ENCODE measurements around the gene ALPI. TPM values are rescaled to one million over a fixed set of nuclear protein-coding genes. Genes with fewer than 3 reads are reported as not detected.
A peak's percentile ranks its signal among the peaks of the same experiment; 100 is the strongest.

The ALPI gene
- total RNA-seq, 2 donors from 2014 or later = not detected

DNA sequence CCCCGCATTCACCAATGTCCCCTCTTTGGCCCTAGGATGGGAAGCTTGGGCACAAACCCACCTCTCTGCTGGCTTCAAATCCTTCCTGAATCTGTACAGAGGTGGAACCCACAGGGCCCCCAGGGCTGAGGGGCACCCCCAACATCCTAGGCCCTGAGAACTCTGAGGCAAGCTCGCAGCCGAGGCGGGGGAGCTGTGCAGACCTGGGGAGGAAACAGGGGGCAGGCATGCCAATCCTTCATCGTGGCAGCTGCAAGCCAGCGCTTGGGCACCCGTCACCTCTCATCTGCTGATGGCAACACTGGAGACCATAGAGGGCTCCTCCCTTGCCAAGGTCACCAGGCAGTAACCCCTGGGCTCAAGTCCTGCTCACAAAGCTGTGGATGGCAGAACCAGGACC, 20.8 kb downstream of the ALPI start:
- Mint-ChIP-seq H3K27me3 (peaks cover 35% of the 10 kb centered on the region), H3K4me3 (no peak overlapping the region), H3K4me1 (peaks cover 2% of the 10 kb centered on the region), H3K27ac (no peak overlapping the region), H3K36me3 (ENCODE audit: low read depth) (no peaks in the 10 kb centered on the region)
- no peak for ATAC-seq
- H3K9me3 ChIP-seq (ENCODE audit: control insufficient read depth, low read length, poor library complexity, severe bottlenecking) = no peaks in the 10 kb centered on the region
- DNase-seq = no peak

DNA sequence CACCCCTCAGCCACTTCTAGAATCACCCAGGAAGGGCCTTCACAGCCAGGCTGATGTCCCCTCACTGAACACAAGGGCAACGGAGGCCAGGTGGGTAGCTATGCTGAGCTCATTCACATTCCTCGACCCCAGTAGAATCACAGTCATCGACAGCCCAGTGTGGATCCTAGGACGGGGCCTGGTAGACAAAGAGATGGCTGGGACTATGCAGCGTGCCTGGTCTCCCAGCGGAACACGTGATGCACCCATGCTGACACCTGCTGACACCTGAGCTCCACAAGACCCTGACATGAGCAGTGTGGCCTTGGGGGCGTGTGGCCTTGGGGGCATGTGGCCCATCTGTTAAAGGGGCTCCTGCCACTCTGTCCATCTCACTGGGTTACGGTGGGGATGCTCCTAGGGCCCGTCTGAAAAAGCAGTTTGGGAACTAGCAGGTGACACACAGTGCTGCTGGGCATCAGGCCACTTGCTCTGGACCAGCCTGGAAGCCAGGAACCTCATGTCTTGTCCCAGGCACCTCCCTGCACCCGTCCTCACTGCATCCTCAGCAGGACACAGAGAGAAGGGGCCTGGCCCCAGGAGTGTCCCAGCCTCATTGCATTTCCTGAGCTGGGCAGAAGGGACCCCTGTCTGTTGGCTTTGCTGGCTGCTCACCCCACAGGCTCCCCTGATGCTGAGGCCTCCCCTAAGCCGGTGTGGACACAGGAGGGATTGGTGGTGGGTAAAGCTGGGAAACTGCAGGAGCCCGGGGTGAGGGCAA, 22.0 kb downstream of the ALPI start:
- DNase-seq (no peak), ATAC-seq (no peak)
- no peaks in the 10 kb centered on the region for H3K9me3 ChIP-seq (ENCODE audit: control insufficient read depth, low read length, poor library complexity, severe bottlenecking)
- Mint-ChIP-seq H3K4me3 (no peak overlapping the region), H3K36me3 (ENCODE audit: low read depth) (no peaks in the 10 kb centered on the region), H3K4me1 (peaks cover 2% of the 10 kb centered on the region), H3K27me3 (peaks cover 39% of the 10 kb centered on the region), H3K27ac (no peak overlapping the region)

DNA sequence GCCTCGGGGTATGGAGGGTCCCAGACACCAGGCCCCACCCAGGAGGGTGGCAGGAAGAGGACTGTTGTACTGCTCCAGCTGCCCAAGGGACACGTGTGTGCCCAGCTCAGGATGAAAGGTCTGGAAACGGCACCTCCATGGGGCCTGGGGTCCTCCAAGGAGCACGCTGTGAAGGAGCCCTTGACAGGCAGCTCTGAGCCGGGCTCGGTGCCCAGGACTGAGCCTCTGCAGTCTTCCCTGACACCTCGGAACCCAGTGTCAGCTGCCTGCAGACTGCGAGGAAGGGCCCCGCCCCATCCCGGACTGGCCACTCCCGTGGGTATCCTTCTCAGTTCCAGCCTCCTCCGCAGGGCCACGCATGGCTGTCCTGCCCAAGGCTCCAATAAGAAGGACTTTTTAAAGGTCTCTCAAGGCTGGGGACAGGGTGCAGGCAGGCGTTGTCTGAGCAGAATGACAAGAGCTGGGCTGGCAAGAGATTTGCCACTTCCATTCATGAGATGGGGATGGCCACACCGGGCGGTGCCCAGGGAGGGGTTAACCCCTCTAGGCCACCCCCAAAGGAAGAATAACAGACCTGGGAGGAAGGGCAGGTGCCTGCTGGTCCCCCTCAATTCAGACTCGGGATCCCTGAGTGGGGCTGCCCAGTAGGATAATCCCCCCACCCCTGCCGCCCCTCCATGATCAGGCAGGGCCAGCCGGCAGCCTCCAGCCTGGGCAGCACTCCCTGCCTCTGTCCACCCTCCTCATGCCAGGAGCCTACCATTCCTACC, 22.8 kb downstream of the ALPI start:
- DNase-seq (peak in 1 of 3 donors; percentile 1), ATAC-seq (no peak)
- Mint-ChIP-seq H3K27ac (no peak overlapping the region), H3K4me1 (peaks cover 2% of the 10 kb centered on the region), H3K4me3 (no peak overlapping the region), H3K27me3 (peaks cover 39% of the 10 kb centered on the region), H3K36me3 (ENCODE audit: low read depth) (no peaks in the 10 kb centered on the region)
- H3K9me3 ChIP-seq (ENCODE audit: control insufficient read depth, low read length, poor library complexity, severe bottlenecking) = no peaks in the 10 kb centered on the region

DNA sequence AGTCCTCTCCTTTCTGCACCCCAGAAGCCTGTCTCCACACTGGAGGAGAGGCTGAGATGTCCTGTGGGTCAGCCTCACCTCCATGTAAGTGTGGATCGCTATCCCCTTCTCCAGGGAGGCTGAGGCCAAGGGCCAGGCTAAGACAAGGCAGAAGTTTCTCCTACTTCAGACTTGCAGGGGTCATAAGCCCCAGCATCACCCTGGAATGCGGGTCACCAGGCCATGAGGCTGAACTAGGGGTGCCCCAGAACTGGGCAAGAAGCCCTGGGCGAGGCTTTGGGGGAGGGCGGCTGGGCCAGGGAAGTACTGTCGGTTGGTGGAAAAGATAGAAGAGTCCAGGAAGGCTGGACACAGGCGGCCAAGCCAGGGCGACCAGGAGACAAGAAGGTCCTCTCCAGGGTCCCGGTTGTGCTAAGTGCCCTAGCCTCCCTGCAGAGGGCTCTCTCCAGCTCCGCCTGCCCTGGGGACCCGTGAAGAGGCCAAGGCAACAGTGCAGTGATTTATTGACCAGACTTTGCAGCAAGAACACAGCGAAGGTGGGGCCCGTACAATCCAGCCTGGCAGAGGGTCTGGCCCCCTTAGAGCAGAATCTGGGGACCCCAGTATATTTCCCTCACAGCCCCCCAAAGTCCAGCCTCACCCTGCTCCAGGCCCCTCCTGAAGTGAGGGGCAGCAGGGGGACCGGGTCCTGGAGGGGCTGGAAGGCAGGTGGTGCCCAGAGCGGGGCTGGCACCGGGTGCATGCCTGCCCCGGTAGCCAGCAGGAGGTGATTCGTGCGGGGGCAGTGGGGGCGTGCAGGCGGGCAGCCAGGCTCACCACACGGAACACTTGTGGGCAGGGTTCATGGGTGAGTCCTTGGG, 23.6 kb downstream of the ALPI start:
- DNase-seq = peak in 1 of 3 donors; percentile 6
- peaks cover 43% of the 10 kb centered on the region for H3K27me3 Mint-ChIP-seq
- H3K27ac Mint-ChIP-seq = no peak overlapping the region
- ATAC-seq = no peak
- H3K9me3 ChIP-seq (ENCODE audit: control insufficient read depth, low read length, poor library complexity, severe bottlenecking) = no peaks in the 10 kb centered on the region
- no peaks in the 10 kb centered on the region for H3K36me3 Mint-ChIP-seq (ENCODE audit: low read depth)
- H3K4me3 Mint-ChIP-seq = no peak overlapping the region
- H3K4me1 Mint-ChIP-seq = peaks cover 2% of the 10 kb centered on the region

DNA sequence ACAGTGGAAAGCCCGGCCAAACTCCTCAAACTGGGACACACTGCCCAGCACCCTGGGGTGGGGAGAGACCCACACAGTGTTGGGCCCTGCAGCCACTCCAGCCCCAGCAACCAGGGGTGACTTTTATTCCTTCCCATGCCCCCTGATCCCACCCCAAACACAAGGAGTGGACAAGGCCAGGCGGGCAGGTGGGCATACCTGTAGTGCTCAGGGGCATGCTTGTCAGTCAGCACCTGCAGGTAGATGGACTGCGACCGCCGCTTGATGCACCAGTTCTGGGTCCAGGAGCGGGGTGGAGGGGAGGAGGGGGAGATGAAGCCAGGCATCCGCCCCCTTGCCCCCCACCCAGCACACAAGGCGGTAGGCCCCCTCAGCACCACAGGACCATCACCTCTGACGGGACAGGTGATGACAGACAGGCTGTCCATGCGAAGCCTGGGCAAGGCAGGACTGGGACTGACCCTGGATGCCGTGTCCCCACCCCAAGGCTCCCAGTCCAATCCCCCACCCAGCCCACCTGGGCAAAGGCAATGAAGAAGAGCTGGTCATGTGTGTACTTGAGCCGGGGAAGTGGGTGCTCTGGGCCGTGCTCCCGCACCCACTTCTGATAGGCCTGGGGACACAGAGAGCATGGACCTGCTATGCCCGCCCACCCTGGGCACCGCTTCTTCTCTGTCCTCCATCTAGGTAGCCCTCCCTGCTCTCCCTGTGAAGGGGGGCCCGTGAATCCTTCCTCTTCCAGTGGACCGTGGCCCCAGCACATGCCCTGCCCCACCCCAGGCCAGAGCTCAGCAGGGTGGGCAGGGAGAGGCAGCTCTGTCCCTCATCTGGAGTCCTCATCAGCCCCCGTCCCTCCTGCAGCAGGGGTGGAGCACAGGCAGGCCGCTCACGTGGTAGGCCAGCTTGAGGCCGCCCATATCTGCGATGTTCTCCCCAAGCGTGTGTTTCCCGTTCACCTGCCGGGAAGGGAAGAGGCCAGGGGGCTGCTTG, 24.5 kb downstream of the ALPI start:
- Mint-ChIP-seq H3K36me3 (ENCODE audit: low read depth) (no peaks in the 10 kb centered on the region), H3K4me3 (no peak overlapping the region), H3K27ac (no peak overlapping the region), H3K27me3 (peaks cover 43% of the 10 kb centered on the region), H3K4me1 (peaks cover 4% of the 10 kb centered on the region)
- DNase-seq (peak in 1 of 3 donors; percentile 9), ATAC-seq (no peak)
- no peaks in the 10 kb centered on the region for H3K9me3 ChIP-seq (ENCODE audit: control insufficient read depth, low read length, poor library complexity, severe bottlenecking)

DNA sequence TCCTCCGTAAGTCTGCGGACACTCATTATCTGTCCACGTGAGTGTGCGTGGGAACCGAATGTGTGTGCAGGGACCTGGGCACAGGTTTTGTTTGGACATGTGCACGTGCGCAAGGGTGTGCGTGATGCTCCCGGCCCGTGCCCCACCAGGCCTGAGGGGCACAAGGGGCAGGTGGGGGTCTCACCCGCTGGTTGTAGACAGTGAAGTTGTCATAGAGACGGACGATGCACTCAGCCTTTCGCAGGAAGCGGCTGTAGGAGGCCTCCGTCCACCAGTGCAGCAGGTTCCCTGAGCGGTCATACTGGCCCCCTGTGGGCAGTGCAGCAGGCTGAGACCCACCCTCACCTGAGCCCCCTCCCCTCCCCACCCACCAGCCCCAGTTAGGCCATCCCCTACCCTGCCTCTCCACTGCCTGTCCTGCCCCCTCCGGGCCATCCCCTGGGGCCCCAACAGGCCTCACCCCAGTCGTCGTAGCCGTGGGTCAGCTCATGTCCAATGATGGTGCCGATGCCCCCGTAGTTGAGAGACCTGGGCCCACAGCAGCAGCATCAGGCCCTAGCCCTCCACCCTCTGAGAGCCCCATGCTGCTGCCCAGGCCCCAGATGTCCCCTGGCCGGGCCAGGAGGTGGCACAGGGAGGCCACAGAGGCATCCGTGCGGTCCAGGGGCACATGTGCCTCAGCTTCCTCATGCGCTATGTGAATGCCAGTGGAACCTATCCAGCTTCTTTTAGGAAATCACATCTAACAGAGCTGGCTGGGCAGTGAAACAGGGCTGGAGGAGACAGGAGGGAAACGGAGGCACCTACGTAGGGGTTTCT, 25.6 kb downstream of the ALPI start:
- ATAC-seq (no peak), DNase-seq (peak in 1 of 3 donors; percentile 4)
- no peaks in the 10 kb centered on the region for H3K9me3 ChIP-seq (ENCODE audit: control insufficient read depth, low read length, poor library complexity, severe bottlenecking)
- peaks cover 42% of the 10 kb centered on the region for H3K27me3 Mint-ChIP-seq
- no peak overlapping the region for H3K27ac Mint-ChIP-seq
- no peaks in the 10 kb centered on the region for H3K36me3 Mint-ChIP-seq (ENCODE audit: low read depth)
- H3K4me1 Mint-ChIP-seq = peaks cover 4% of the 10 kb centered on the region
- no peak overlapping the region for H3K4me3 Mint-ChIP-seq

DNA sequence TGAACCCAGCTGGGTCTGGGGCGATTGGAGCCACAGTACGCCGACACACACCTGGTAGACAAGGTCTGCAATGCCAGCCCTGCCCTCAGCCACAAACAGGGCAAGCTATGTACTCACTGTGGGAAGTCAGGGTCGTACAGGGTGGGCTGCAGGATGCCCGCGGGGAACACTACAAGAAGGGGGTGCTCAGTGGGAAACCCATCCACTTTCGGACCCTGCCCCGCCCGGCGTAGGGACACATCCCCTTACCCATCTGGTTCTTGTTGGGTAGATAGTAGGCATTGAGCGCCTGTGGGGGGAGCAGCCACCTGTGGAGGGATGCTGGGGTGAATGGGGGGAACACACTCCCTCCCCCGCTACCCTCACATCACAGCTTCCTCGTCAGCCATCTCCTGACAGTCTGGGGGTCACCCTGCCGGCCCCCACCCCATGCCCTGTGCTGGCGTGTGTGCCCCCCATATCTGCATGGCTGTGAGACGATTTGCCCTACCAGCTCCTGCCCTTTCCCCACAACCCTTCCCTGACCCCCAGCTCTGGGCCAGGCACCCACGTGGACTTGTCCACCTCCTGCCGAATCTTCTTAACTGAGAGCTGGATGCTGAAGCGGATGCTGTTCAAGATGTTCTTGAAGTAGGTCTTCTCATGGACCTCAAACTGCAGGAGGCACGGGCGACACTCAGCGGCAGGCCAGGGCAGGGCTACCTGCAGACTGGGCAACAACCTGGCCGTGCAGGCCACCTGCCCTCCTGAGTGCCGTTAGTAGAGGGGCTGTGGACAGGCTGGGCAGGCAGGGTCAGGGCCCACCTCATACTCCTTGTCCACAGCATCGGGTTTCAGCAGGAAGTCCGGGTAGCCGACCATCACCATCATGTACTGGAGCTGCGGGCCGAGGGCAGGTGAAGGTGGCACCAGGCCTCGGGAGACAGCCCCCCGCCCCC, 26.6 kb downstream of the ALPI start:
- ATAC-seq = no peak
- no peaks in the 10 kb centered on the region for H3K9me3 ChIP-seq (ENCODE audit: control insufficient read depth, low read length, poor library complexity, severe bottlenecking)
- Mint-ChIP-seq H3K27ac (no peak overlapping the region), H3K4me1 (peaks cover 4% of the 10 kb centered on the region), H3K27me3 (peaks cover 38% of the 10 kb centered on the region), H3K4me3 (no peak overlapping the region), H3K36me3 (ENCODE audit: low read depth) (no peaks in the 10 kb centered on the region)
- DNase-seq = peak in 1 of 3 donors; percentile 8

DNA sequence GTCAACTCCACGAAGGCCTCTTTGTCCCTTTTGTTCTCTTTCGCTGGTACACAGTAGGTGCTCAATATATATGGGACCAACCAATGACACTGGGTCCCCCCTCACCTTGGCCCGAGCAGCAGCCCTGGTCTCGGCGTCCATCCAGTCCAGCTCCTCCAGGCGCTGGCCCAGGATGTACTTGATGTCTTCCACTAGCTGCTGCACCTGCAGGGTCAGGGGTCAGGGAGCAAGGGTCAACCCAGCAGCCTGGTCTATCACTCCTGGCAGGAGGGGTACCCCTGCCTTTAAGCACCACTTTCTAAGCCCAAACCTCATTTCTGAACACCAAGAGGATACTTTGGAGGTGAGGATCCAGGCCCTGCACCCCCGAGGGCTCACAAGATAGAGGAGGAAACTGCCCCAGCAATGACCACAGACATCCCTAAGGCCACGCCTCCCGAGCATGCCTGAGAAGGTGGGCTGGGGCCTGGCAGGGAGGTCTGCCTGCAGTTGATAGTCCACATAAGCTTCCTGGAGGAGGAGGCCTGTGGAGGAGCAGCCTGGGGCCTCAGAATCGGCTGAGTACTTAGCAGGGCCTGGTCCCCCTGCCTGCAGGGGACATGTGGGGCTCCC, 27.5 kb downstream of the ALPI start:
- Mint-ChIP-seq H3K4me3 (no peak overlapping the region), H3K4me1 (peaks cover 4% of the 10 kb centered on the region), H3K27ac (no peak overlapping the region), H3K27me3 (peaks cover 43% of the 10 kb centered on the region), H3K36me3 (ENCODE audit: low read depth) (no peaks in the 10 kb centered on the region)
- ATAC-seq (no peak), DNase-seq (peak in 1 of 3 donors; percentile 2)
- no peaks in the 10 kb centered on the region for H3K9me3 ChIP-seq (ENCODE audit: control insufficient read depth, low read length, poor library complexity, severe bottlenecking)

DNA sequence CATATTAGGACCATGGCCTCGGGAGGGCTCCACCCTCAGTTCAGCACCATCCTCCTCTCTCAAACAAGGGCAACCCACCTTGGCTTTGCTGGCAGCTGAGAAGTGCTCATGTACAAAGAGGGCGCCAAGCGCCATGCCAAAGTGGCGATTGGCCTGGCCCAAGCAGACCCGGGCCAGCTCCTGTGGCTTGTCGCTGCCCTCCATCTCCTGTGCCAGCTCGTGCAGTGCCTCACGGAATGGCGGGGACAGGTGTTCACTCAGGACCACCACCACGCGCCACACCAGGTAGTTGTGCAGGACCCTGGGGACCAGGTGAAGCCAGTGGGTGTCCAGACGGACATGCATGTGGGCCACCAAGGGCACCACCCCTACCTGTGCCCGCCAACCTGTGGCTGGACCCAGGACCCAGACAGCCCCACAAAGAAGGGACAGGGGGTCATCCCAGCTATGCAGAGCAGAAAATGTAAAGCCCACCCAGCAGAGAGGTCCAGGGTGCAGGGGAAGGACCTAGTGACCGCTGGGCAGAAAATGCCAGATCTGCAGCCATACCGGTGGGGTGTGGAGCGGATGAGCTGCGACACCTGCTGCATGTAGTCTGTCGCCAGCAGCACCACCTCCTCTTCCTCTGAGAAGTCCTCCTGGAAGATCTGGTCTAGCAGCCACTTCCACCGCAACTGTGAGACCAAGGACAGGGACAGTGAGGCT, 28.1 kb downstream of the ALPI start:
- DNase-seq = peak in 1 of 3 donors; percentile 8
- Mint-ChIP-seq H3K4me3 (no peak overlapping the region), H3K36me3 (ENCODE audit: low read depth) (peaks cover 2% of the 10 kb centered on the region), H3K4me1 (peaks cover 8% of the 10 kb centered on the region), H3K27me3 (peaks cover 49% of the 10 kb centered on the region), H3K27ac (no peak overlapping the region)
- no peak for ATAC-seq
- H3K9me3 ChIP-seq (ENCODE audit: control insufficient read depth, low read length, poor library complexity, severe bottlenecking) = no peaks in the 10 kb centered on the region

DNA sequence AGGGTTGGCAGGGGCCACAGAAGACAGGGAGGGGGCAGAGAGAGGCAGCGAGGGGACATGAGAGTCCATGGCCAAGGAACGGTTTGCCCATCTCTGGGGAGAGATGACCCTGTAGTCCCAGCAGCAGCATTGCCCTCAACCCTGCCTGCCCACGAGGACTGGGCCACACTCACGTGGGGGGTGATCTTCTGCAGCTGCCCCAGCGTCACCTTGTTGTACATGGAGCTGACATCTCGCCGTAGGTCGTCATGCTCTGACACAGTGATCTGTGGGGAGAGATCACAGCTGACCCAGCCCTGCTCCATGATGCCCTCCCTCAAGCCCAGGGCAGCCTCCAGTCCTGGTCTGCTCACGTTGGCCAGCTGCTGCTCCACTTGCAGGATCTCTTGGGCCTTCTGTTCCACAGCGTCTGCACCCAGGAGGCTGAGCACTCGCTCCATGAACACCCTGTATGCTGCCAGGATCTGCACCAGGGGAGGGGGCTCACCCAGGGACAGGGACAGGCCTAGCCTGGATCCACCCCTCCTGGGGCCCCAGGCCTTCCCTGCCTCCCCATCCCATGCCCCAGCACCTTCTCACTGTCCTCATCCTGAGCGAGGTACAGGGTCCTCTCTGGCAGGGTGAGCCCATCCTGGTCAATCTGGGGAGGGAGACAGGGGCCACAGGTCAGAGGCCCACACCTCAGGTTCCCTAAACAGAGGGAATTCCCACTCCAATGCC, 28.8 kb downstream of the ALPI start:
- H3K36me3 Mint-ChIP-seq (ENCODE audit: low read depth) = peaks cover 4% of the 10 kb centered on the region
- peaks cover 50% of the 10 kb centered on the region for H3K27me3 Mint-ChIP-seq
- no peak for ATAC-seq
- no peaks in the 10 kb centered on the region for H3K9me3 ChIP-seq (ENCODE audit: control insufficient read depth, low read length, poor library complexity, severe bottlenecking)
- peak overlapping the region; percentile 78 for H3K4me3 Mint-ChIP-seq
- peaks cover 6% of the 10 kb centered on the region for H3K4me1 Mint-ChIP-seq
- no peak overlapping the region for H3K27ac Mint-ChIP-seq
- DNase-seq = peak in 1 of 3 donors; percentile 2
